GM21529 (cell line): ENCODE measurements around the gene GAB3.
A peak's percentile ranks its signal among the peaks of the same experiment; 100 is the strongest.
"Not testable (repeated sequence)": the region's sequence is repeated elsewhere in the genome, so short reads cannot be mapped to it uniquely, and the experiment has no call there.

Experiments used
- ATAC-seq: cut with Tn5 transposase; IDR thresholded peaks from one replicate; pipeline ENCODE4 v1.9.1; 2021; ENCODE audit not compliant: unreplicated experiment

Gene GAB3

DNA sequence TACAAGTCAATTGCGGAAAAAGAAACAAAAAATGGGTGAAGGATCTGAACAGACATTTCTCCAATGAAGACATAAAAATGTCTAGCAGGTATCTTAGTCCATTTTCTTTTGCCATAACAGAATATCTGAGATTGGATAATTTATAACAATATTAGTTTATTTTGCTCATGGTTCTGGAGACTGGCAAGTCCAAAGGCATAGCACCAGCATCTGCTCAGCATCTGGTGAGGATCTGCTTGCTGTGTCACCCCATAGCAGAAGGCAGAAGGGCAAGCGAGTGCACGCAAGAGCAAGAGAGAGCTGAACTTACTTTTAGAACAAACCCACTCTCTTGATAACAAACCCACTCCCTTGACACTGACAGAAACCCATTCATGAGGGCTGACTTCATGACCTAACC is 29.7 kb downstream of the GAB3 start:
- ATAC-seq = no peak

DNA sequence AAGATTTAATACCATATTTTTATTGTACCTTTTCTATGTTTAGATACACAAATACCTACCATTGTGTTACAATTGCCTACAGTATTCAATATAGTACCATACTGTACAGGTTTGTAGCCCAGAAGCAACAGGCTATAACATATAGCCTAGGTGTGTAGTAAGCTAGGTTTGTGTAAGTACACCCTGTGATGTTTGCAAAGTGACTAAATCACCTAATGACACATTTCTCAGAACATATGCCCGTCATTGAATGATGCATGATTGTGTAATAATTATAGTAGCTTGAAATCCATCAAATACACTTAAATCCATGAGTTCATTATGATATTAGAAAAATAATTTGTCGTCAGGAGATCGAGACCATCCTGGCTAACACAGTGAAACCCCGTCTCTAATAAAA is 30.8 kb downstream of the GAB3 start:
- ATAC-seq = no peak

DNA sequence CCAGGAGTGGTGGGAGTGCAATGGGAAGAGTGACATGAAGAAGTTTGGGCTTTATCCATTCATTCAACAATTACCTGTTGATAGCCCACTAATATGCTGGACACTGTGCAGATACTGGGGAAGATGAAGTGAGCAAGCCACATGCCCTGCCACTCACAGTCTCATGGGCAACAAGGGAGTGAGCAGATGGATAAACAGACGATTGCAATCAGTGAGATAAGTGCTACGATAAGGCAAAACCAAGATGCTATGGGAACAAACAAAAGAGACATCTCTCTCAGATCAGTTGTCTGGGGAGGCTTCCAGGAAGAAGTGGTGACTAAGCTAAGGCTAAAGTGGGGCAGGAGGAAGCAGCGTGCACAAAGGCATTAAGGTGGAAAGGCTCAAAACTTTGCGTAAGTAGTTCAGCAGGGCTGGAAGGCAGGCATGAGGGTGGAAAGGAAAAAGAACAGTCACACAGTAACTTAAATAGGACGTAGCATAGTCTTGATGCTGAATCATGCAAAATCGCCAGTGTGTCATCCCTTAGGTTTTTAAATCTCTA is 31.7 kb downstream of the GAB3 start:
- ATAC-seq = no peak

DNA sequence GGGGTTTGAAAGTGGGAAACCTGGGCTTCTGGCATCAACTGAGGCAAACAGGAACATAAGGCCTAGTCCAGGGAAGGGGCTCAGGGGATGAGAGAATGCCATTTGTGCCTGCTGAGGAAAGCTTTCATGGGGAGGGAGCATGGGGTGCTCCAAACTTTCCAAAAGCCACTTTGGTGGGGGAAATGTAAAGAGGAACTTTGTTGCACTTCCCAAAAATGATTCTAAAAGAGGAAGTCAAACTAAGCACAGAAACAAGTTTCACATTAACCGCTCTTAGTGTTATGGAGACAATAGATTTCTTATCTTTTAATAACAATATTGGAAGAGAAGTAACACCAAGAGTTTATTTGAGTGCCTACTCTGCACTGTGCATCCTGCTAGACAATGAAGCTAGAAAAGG is 32.3 kb downstream of the GAB3 start:
- ATAC-seq = no peak

DNA sequence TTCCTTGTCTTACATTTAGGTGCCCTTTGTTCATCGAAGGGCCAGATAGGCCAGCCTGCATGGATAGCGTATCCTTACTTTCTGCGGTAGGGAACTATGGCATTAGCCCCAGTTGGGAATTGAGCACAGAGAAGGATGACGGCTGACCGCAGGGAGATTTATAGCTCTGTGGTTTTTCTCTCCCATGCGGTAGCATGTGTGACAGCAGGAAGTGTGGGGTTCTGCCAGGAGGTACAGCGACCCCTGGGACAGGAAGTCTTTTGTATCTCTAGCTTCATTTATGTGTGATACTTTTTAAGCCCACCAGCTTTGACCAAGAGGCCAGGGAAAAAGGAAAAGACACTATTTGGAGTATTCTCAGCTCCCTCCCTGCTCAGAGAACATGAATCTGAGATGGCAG is 33.1 kb downstream of the GAB3 start:
- no peak for ATAC-seq

DNA sequence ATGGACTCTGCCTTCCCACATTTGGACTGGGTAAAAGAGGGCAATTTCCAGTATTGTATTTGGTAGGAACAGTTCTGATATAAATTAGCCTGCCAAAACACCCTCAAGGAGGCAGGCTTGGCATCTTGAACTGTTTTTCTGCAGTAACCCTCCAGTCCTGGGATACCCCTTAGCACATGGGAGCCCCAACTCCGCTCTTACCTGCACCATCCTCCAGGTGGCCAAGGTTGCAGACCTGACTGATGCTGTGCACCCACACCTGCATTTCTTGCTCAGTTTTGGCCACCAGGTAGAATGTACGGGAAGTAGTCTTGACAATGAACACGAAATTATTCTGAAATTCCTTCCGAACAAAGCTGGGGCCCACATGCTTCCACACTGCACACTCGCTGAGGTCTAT is 35.1 kb downstream of the GAB3 start:
- ATAC-seq = no peak

DNA sequence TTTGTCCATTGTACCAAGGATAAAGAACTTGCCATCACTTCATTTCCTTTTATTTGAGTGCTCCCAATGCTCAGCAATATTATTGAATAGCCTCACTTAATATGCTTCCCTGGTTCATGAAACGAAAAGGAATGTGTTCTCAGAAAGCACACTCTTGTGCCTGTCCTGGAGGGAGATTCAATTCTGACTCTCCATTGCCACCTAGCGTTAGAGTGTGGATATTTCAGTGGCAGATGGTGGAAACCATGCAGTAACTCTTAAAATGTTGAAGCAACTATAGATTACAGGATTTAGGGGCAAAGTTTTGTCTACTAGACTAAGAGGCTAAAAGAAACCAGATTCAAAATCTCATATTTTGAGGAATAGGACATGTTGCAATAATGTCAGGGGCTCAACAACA is 36.0 kb downstream of the GAB3 start:
- peak; percentile 42 for ATAC-seq

DNA sequence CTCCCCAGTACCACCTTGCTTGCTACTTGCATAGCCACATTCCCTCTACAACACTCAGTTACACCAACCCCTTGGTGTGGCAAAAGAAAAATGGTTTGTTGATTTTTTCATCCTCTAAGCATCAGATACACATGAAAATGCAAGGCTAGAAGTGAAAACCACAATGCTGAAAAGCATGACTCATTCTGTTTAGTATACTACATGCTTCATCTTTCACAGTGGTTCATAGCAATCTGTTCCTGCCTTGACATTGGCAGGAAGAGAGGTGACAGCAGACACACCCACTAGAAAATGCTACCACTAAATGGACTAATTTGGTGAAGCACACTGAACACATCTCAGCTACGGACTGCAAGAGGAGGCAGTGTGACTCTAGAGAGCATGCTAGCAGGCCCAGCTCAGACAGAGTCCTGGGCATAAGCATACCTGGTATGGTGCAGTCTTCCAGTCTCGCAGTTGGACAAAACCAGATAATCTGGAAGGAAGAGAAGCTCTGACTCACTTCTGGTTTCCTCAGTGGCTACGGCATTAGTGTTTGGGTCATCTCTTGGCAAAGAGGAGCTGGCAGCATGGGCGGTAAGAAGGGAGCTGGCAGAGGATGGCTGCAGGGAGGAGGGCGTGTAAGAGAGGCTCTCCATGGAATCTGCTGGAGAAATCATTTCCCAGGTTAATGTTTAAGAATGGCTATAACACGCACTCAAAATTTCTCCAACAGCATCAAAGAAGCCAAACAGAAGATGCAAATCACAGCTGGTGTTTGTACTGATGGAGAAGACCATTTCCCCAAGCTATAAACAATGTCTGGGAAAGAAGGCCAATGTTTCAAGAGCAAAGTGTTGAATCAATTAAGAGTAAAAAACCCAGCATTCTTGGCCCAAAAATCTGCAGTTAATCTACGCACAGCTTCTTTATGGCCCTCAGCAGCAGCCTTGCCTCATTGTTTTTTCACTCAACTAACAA is 37.8 kb downstream of the GAB3 start:
- peak; percentile 95 for ATAC-seq

DNA sequence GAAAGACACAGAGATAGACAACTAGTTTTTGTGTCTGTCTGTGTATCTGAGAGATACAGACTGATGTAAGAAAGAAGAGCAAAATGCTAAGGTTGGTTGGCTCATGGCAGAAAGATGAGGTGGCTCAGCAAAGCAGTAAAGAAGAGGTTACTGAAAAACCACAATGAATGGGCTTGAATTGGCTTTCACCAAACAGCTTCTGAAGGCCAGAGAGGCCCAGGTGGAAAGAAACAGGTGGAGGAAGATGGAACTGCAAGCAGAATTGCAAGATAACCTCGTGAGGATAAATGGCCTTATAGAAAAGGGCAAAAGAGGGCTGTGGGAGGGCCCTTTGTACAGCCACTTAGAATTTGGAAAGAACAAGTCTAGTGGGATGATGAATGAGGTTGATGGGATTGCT is 39.6 kb downstream of the GAB3 start:
- ATAC-seq = no peak

DNA sequence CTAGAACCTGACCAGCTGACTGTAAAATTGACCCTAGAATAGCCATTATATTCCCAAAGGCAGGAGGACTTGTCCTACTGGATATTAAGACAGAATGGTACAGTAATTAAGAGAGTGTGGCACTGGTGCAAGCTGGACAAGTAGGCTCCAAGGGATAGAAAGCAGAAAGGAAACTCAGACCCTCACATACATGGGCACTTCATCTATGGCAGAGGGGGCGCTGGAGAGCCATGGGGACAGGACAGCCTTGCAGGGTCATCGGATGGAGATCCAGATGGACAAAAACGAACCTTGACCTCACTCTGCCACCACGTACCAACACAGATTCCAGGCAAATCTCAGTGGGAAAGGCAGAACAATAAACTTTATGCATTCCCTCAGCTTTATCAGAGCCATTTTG is 40.6 kb downstream of the GAB3 start:
- ATAC-seq = no peak

DNA sequence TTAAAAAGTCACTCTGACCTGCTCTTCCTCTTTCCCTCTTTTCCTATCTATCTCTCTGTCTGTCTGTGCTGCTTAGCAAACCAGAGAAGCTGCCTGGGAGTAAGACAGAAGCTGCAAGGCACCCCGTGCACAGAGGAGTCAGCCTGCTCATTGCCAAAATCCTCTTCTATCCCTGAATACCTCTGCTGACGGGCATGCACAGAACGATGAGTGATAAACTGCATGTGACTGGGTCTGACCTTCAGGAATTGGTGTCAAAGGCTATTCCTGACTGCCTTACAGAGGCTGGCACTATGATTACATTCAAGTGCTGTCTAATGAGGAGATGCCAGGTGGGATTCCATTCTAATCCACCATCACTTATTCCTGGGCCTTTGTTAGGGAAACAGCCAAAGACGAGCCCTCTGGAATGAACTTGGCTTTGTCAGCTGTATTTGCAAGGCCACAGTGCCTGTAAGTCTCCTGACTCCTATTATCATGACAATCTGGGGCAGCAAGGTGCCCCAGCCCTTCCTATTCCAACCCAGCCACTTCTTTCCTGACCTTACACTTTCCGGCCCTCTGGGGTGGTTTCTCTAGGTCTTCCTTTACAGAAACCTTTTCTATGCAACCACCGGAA is 52.1 kb downstream of the GAB3 start:
- ATAC-seq = no peak

DNA sequence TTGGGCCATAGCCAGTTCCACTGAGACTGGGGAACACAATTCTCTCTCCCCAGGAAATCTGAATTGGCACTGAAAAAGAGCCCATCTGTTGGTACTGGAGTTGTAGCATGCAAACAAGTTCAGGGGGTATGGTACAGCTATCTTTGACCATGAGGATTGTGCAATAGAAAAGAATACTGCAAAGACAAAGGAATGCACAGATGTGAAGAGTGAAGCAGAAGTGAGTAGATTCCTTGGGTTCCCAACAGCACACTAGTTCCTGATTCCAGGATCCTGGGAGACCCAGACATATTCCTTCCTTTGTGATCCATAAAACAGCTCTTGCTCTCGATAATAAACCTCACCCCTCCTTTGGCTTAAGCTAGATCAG is 54.2 kb downstream of the GAB3 start:
- no peak for ATAC-seq

DNA sequence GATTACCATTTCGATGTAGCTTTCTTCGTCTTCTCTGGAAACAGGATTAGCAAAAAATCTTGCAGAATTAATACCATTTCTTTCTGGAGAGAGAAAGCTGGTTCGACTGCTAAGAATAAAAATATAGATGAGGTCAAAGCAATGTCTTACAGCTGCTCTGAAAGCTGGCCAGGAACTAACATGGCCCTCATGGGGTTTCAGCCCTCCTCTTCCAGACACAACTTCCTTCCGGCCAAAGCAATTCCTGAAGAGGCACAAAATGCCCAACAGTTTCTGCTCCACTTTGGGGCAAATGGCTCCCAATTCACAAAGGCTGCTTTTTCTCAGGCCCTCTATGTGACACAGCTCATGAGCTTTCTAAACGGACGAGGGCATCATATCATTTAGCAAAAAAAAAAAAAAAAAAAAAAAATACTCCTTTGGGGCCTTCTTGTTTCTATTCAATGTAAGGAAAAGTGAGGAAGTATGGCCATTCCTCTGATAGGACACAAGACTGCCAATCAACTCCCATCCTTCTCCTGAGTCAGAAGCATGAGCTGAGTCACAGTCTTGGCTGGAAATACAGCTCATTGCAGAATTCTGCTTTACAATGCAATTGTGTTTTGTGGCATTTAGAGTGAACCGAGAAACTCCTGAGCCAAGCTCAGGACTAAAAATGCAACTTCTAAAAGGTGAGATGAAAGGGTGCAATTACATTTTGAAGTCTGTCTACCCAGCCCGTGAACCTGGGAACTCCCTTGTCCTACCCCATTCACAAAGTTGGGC is 54.8 kb downstream of the GAB3 start:
- no peak for ATAC-seq

DNA sequence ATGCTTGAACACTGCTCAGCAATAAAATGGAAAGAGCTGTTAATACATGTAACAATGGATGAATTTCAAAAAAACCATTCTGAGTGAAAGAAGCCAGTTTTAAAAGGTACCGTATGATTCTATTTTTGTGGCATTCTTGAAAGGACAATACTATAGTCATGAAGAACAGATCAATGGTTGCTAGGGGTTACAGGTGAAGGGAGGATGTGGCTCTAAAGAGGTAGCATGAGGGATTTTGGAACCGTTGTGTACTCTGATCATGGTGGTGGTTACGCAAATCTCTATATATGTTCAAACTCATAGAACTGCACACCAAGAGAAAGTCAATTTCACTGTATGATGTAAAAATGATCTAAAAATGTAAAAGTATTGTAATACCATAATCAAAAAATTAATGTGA is 57.5 kb downstream of the GAB3 start:
- no peak for ATAC-seq

DNA sequence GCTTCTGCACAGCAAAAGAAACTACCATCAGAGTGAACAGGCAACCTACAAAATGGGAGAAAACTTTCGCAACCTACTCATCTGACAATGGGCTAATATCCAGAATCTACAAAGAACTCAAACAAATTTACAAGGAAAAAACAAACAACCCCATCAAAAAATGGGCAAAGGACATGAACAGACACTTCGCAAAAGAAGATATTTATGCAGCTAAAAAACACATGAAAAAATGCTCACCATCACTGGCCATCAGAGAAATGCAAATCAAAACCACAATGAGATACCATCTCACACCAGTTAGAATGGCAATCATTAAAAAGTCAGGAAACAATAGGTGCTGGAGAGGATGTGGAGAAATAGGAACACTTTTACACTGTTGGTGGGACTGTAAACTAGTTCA is 60.4 kb downstream of the GAB3 start:
- not testable (repeated sequence) for ATAC-seq

DNA sequence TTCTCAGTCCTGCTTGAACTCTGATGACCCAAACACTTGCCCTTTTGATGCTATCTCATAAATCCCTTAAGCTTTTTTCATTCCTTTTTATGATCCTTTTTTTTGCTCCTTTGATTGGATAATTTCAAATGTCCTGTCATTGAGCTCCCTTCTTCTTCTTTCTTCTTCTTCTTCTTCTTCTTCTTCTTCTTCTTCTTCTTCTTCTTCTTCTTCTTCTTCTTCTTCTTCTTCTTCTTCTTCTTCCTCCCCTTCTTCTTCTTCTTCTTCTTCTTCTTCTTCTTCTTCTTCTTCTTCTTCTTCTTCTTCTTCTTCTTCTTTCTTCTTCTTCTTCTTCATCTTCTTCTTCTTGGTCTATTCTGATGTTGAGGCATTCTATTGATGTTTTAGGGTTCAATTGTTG is 78.8 kb downstream of the GAB3 start:
- ATAC-seq = not testable (repeated sequence)

DNA sequence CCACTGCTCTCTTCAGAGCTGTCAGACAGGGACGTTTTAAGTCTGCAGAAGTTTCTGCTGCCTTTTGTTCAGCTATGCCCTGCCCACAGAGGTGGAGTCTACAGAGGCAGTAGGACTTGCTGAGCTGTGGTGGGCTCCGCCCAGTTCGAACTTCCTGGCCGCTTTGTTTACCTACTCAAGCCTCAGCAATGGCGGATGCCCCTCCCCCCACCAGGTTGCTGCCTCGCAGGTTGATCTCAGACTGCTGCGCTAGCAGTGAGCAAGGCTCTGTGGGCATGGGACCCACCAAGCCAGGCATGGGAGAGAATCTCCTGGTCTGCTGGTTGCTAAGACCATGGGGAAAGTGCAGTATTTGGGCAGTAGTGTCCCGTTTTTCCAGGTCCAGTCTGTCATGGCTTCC is 80.0 kb downstream of the GAB3 start:
- not testable (repeated sequence) for ATAC-seq

DNA sequence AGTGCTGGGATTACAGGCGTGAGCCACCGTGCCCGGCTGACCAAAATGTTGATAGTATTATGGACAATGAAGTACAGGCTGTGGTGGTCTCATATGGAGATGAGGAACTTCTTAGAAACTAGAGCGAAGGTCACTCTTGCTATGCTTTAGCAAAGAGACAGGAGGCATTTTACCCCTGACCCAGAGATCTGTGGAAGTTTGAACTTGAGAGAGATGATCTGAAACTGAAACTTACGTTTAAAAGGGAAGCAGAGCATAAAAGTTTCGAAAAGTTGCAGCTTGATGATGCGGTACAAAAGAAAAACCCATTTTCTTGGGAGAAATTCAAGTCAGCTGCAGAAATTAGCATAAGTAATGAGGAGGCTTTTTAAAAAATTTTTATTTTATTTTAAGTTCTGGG is 89.0 kb downstream of the GAB3 start:
- no peak for ATAC-seq

DNA sequence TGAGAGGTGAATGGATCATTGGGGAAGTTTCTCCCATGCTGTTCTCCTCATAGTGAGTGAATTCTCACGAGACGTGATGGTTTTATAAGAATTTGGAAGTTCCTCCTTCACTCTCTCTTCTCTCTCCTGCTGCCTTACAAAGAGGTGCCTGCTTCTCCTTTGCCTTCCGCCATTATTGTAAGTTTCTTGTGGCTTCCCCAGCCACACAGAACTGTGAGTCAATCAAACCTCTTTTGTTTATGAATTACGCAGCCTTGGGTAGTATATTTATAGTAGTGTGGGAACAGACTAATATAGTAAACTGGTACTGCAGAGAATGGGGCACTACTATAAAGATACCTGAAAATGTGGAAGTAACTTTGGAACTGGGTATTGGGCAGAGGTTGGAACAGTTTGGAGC is 89.7 kb downstream of the GAB3 start:
- ATAC-seq = no peak

DNA sequence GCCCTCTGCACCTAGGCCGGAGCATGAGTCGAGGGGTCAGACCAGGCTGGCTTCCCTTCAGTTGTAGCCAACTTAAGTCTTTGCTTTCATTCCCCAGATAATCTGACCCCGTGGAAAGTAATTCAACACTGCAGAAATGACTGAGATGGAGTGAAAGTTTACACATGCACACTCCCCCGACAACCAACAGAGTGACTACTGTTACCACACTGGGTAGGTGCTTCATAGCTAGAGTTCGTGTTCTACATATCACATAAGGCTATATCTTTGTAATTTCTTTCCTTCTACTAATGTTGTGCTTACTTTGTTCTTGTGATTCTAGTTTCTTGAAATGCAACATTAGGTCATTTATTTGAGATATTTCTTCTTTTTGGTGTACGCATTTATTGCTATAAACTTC is 90.3 kb downstream of the GAB3 start:
- ATAC-seq = no peak

DNA sequence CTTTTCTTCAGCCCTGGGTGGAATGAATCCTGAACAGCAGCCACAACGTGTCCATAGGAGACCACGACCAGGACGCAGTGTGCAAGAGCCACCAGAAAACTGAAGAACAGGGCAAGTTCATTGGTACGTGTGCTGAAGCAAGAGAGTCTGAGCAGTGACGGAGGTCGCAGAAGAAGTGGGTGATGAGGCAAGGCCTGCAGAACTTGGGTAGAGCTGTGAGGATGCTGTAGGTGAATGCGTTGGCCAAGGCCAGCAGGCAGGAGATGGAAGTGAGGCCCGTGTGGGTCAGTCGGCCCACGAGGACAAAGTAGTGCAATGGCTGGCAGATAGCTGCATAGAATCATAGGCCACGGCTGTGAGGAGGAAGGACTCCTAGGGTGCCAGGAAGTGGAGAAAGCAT is 91.9 kb downstream of the GAB3 start:
- no peak for ATAC-seq

DNA sequence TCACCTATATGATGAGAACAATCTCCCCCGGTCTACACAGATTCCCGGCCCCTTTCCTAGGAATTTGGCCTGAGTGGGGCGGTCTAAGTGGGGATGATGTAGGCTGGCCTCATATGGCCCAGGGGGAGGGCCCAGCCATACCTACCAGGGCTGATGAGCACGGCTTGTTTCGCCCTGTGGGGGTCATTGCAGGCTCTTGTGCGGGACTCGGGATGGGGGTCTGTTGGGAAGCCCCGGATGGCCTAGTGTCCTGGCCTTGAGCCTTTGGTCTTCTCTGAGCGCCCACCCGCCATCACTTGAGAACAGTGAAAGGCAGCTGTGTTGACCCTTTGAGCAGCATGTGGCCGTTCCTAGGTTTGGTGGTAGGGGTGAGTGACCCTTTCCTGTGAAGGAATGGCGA is 92.7 kb downstream of the GAB3 start:
- no peak for ATAC-seq
